Measurements from ENCODE around the gene GLOD4.

Gene GLOD4

DNA sequence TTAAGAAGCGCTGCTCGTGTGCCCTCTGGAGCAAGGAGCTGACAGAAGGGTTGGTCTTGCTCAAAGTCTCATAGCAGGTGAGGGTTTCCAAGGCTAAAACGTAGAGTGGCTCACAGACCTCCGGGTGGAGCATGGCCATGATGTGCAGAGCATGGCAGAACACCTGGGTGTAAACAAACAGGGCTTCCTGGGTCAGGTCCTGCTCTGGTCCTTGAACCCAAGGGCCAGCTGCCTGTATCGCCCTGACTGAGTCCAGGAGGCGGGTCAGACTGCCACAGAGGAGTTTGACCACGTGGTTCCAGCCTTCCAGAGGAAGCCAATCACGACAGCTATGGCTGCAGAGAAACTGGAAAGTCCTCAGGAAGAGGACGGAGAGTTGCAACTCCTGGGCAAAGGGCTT, 37.1 kb downstream of the GLOD4 start:
- no peaks in the 10 kb centered on the region for H3K4me1 ChIP-seq (ENCODE audit: control insufficient read depth, insufficient read depth, low read length)
- 82 to 83% methylated on average over 9 of the region's 9 CpGs for WGBS, 2 experiments
- H3K27ac ChIP-seq (ENCODE audit: insufficient read depth, low read depth, low read length, poor library complexity, severe bottlenecking): no peak overlapping the region
- no peak overlapping the region for H3K4me3 ChIP-seq (ENCODE audit: insufficient read depth, low read depth, low read length)
- no peaks in the 10 kb centered on the region for H3K9me3 ChIP-seq (ENCODE audit: control insufficient read depth, low read length)
- peaks cover 63% of the 10 kb centered on the region for H3K36me3 ChIP-seq (ENCODE audit: control insufficient read depth, insufficient read depth, low read length)
- H3K27me3 ChIP-seq (ENCODE audit: control insufficient read depth, insufficient read depth, low read length, poor library complexity, severe bottlenecking): no peaks in the 10 kb centered on the region

- Histone ChIP-seq H3K36me3 (ENCODE audit: control insufficient read depth, insufficient read depth, low read length) (peaks cover 62% of the 10 kb centered on the region), H3K4me3 (ENCODE audit: insufficient read depth, low read depth, low read length) (no peak overlapping the region)
- WGBS, 2 experiments: 97 to 98% methylated on average over 4 of the region's 4 CpGs
Observed at GRCh38 chr17:743139-743538, 38.9 kb downstream of the GLOD4 start.

DNA sequence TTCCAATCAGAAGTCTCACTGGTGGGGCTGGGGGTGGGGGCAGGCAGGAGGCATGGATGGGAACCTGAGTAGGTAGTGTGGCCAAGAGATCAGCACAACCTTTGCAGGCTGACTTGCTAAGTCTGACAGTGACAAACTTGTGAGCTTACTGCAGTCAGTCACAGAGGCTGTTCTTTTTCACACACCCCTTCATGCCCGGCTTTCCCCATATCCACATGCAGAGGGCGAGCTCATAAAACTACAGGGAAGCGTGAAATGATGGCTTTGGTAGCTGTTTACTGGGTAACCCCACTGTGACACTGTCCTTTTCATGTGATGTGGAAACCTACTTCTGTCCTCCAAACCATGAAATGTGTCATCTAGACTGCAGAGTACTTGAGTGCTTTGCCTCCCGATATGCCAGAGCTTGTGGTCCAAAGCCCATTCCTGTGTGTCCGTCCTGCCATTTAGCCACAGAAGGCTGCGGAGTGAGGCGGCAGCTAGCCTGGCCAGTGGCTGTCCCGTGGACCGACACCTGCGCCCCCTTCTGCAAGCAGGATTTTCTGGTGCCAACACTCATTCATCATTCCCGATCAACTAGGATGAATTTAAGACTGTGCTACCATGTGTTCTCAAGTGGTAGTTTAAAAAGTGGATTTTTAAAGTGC, 39.8 kb downstream of the GLOD4 start:
- no peak overlapping the region for H3K27ac ChIP-seq (ENCODE audit: insufficient read depth, low read depth, low read length, poor library complexity, severe bottlenecking)
- H3K4me3 ChIP-seq (ENCODE audit: insufficient read depth, low read depth, low read length): no peak overlapping the region
- no peaks in the 10 kb centered on the region for H3K9me3 ChIP-seq (ENCODE audit: control insufficient read depth, low read length)
- H3K27me3 ChIP-seq (ENCODE audit: control insufficient read depth, insufficient read depth, low read length, poor library complexity, severe bottlenecking): no peaks in the 10 kb centered on the region
- H3K36me3 ChIP-seq (ENCODE audit: control insufficient read depth, insufficient read depth, low read length): peaks cover 54% of the 10 kb centered on the region
- H3K4me1 ChIP-seq (ENCODE audit: control insufficient read depth, insufficient read depth, low read length): no peaks in the 10 kb centered on the region
- 89 to 91% methylated on average over 11 of the region's 11 CpGs for WGBS, 2 experiments

More at GRCh38 chr17:743139-743538, 38.9 kb downstream of the GLOD4 start:
- no peaks in the 10 kb centered on the region for H3K27me3 ChIP-seq (ENCODE audit: control insufficient read depth, insufficient read depth, low read length, poor library complexity, severe bottlenecking)
- H3K9me3 ChIP-seq (ENCODE audit: control insufficient read depth, low read length): no peaks in the 10 kb centered on the region
- no peaks in the 10 kb centered on the region for H3K4me1 ChIP-seq (ENCODE audit: control insufficient read depth, insufficient read depth, low read length)
- no peak overlapping the region for H3K27ac ChIP-seq (ENCODE audit: insufficient read depth, low read depth, low read length, poor library complexity, severe bottlenecking)

DNA sequence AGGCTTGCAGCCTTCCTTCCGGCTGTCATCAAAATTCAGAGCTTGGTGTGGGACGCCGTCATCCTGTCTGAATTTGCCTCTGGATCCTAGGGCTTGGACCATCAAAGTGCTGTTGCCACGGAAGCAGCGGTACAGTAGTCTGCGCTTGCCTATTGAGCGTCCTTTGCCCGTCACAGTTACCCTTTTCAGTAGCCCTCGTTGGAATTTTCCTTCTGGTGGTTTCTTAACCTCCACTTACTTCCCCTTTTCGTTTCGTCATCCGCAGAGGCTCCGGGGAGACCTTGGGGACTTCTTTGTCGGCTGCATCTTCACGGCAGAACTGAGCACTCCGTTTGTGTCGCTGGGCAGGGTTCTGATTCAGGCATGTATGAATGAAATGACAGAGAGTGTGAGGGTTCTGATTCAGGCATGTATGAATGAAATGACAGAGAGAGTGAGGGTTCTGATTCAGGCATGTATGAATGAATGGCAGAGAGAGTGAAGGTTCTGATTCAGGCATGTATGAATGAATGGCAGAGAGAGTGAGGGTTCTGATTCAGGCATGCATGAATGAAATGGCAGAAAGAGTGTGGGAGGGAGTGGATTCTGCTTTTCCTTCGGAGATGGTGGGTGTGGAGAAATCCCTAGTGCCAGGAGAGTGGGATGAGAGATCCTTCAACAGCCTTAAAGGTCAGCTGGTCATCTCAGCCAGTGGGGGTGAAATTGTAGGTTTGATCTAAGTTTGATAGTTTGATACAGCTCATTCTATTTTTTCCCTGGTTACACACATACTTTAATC, 41.7 kb downstream of the GLOD4 start:
- H3K27ac ChIP-seq (ENCODE audit: insufficient read depth, low read depth, low read length, poor library complexity, severe bottlenecking): no peak overlapping the region
- WGBS, 2 experiments: 92 to 93% methylated on average over 18 of the region's 18 CpGs
- peaks cover 43% of the 10 kb centered on the region for H3K36me3 ChIP-seq (ENCODE audit: control insufficient read depth, insufficient read depth, low read length)
- H3K9me3 ChIP-seq (ENCODE audit: control insufficient read depth, low read length): no peaks in the 10 kb centered on the region
- H3K4me1 ChIP-seq (ENCODE audit: control insufficient read depth, insufficient read depth, low read length): no peaks in the 10 kb centered on the region
- no peaks in the 10 kb centered on the region for H3K27me3 ChIP-seq (ENCODE audit: control insufficient read depth, insufficient read depth, low read length, poor library complexity, severe bottlenecking)
- H3K4me3 ChIP-seq (ENCODE audit: insufficient read depth, low read depth, low read length): no peak overlapping the region

DNA sequence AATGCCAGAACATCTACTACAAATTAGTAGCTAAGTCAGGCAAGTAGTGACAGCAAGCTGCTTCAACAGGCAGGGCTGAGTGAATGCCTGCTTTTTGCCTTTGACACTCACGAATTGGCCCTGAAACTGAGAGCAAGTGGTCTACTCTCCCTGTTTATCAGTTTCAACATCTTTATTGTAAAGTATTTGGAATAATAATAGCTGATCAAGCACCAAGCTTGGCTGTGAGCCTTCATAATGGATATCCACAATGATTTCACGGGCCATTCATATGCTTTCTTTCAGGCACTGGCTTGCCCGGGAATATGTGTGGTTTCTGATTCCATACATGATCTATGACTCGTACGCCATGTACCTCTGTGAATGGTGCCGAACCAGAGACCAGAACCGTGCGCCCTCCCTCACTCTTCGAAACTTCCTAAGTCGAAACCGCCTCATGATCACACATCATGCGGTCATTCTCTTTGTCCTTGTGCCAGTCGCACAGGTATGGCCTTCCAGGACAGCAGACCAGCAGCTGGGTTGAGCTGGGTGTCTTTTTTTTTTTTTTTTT, 44.4 kb downstream of the GLOD4 start:
- WGBS, 2 experiments: 96% methylated on average over 13 of the region's 13 CpGs
- Histone ChIP-seq H3K4me1 (ENCODE audit: control insufficient read depth, insufficient read depth, low read length) (peaks cover 8% of the 10 kb centered on the region), H3K36me3 (ENCODE audit: control insufficient read depth, insufficient read depth, low read length) (peaks cover 30% of the 10 kb centered on the region), H3K27ac (ENCODE audit: insufficient read depth, low read depth, low read length, poor library complexity, severe bottlenecking) (no peak overlapping the region), H3K27me3 (ENCODE audit: control insufficient read depth, insufficient read depth, low read length, poor library complexity, severe bottlenecking) (no peaks in the 10 kb centered on the region), H3K4me3 (ENCODE audit: insufficient read depth, low read depth, low read length) (no peak overlapping the region), H3K9me3 (ENCODE audit: control insufficient read depth, low read length) (no peaks in the 10 kb centered on the region)

DNA sequence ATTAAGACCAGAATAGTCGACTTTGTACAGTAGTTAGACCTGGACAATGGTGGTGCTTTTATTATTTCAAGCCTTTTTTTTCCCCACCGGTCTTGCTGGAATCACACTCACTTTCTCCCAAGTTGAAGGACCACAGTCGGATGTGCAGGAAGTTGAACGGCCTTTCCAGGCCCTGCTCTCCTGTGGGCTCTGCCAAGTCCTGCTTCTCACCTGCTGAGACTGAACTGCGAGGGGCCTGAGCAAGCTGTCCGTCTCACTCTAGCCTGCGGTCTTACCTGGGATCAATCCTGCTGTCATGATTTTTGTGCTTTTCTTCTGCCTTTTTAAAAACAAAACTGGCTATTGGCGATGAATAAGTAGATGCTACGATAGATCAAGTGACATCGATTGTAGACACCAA, 48.3 kb downstream of the GLOD4 start:
- H3K27ac ChIP-seq (ENCODE audit: insufficient read depth, low read depth, low read length, poor library complexity, severe bottlenecking): no peak overlapping the region
- no peaks in the 10 kb centered on the region for H3K27me3 ChIP-seq (ENCODE audit: control insufficient read depth, insufficient read depth, low read length, poor library complexity, severe bottlenecking)
- H3K9me3 ChIP-seq (ENCODE audit: control insufficient read depth, low read length): no peaks in the 10 kb centered on the region
- WGBS, 2 experiments: 87% methylated on average over 10 of the region's 10 CpGs
- peaks cover 8% of the 10 kb centered on the region for H3K4me1 ChIP-seq (ENCODE audit: control insufficient read depth, insufficient read depth, low read length)
- H3K4me3 ChIP-seq (ENCODE audit: insufficient read depth, low read depth, low read length): peak overlapping the region; percentile 85
- H3K36me3 ChIP-seq (ENCODE audit: control insufficient read depth, insufficient read depth, low read length): peaks cover 14% of the 10 kb centered on the region

- peaks cover 10% of the 10 kb centered on the region for H3K36me3 ChIP-seq (ENCODE audit: control insufficient read depth, insufficient read depth, low read length)
- no peaks in the 10 kb centered on the region for H3K9me3 ChIP-seq (ENCODE audit: control insufficient read depth, low read length)
- no peaks in the 10 kb centered on the region for H3K27me3 ChIP-seq (ENCODE audit: control insufficient read depth, insufficient read depth, low read length, poor library complexity, severe bottlenecking)
- H3K4me3 ChIP-seq (ENCODE audit: insufficient read depth, low read depth, low read length): peak overlapping the region; percentile 85
- no peak overlapping the region for H3K27ac ChIP-seq (ENCODE audit: insufficient read depth, low read depth, low read length, poor library complexity, severe bottlenecking)
- 10% methylated on average over 57 of the region's 57 CpGs for WGBS, 2 experiments
- peaks cover 8% of the 10 kb centered on the region for H3K4me1 ChIP-seq (ENCODE audit: control insufficient read depth, insufficient read depth, low read length)
Observed at GRCh38 chr17:732902-733720, 49.0 kb downstream of the GLOD4 start.

DNA sequence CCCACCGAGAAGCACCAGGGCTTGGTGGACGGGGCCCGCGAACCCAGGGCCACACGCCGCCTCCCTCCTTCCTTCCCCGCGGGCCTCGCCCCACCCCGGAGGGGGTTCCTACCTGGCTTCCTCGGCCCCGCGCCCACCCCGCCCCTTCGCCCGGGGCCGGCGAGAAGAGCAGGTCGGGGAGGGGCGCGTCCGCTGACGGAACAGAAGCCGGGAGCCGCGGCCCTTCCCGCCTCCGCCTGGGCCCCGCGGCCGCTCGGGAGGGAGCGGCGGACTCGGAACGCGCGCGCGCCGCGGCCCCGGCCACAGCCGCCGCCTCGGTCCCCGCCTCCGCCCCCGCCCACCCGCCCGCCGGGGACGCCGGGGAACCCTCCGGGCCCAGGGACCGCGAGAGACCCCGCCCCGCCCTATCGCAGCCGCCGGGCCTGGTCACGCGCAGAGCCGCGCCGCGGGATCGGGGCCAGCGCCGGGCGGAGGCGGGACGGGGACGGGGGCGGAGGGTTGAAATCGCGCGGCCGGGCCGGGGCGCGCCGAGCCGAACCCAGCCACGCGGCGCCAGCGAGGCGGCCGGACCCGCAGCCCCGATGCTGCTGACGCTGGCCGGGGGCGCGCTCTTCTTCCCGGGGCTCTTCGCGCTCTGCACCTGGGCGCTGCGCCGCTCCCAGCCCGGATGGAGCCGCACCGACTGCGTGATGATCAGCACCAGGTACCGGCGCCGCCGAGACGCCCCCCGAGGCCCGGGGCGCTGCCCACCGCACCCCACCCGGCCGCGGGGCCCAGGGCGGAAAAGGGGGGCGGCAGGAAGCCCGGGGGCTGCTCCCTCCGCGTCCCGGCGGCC, 49.8 kb downstream of the GLOD4 start, which contains the start of gene TLCD3A:
TLCD3A (plus strand) TSS at position 530 of the 835 bp plus-strand sequence; CDS start at position 582, 52 bp downstream.
- H3K4me1 ChIP-seq (ENCODE audit: control insufficient read depth, insufficient read depth, low read length): peaks cover 8% of the 10 kb centered on the region
- no peaks in the 10 kb centered on the region for H3K9me3 ChIP-seq (ENCODE audit: control insufficient read depth, low read length)
- 0% methylated on average over 126 of the region's 126 CpGs for WGBS, 2 experiments
- H3K4me3 ChIP-seq (ENCODE audit: insufficient read depth, low read depth, low read length): peak within 1 kb of the TSS; percentile 85
- no peak within 1 kb of the TSS for H3K27ac ChIP-seq (ENCODE audit: insufficient read depth, low read depth, low read length, poor library complexity, severe bottlenecking)
- H3K36me3 ChIP-seq (ENCODE audit: control insufficient read depth, insufficient read depth, low read length): peaks cover 10% of the 10 kb centered on the region
- H3K27me3 ChIP-seq (ENCODE audit: control insufficient read depth, insufficient read depth, low read length, poor library complexity, severe bottlenecking): no peaks in the 10 kb centered on the region

- Histone ChIP-seq H3K9me3 (ENCODE audit: control insufficient read depth, low read length) (no peaks in the 10 kb centered on the region), H3K4me1 (ENCODE audit: control insufficient read depth, insufficient read depth, low read length) (peaks cover 11% of the 10 kb centered on the region), H3K27ac (ENCODE audit: insufficient read depth, low read depth, low read length, poor library complexity, severe bottlenecking) (no peak overlapping the region), H3K36me3 (ENCODE audit: control insufficient read depth, insufficient read depth, low read length) (peaks cover 10% of the 10 kb centered on the region), H3K4me3 (ENCODE audit: insufficient read depth, low read depth, low read length) (peak overlapping the region; percentile 85), H3K27me3 (ENCODE audit: control insufficient read depth, insufficient read depth, low read length, poor library complexity, severe bottlenecking) (no peaks in the 10 kb centered on the region)
- 22 to 24% methylated on average over 26 of the region's 26 CpGs for WGBS, 2 experiments
Observed at GRCh38 chr17:731644-732066, 50.4 kb downstream of the GLOD4 start.
